Naive thymus-derived CD4-positive, alpha-beta T cell (primary cell): ENCODE measurements around the gene FGFRL1. TPM values are rescaled to one million over a fixed set of nuclear protein-coding genes. Genes with fewer than 3 reads are reported as not detected.

Experiments used
- ATAC-seq: fragments of 150-1000 bp; cut with Tn5 transposase; 2 replicates; pipeline ENCODE4 v1.10.0; 2021; ENCODE audit warnings: mild to moderate bottlenecking, moderate library complexity
- CTCF ChIA-PET: fragments of 350-600 bp; sonication (Branson Sonifier 250); formaldehyde crosslinking; loops from one replicate; lab custom pipeline; 2021; ENCODE audit warnings: antibody characterized with exemption; lab: Charles Lee
- POLR2A ChIA-PET: fragments of 350-600 bp; sonication (Branson Sonifier 250); formaldehyde crosslinking; loops from one replicate; lab custom pipeline; 2021; ENCODE audit warnings: antibody characterized with exemption, inconsistent platforms; lab: Charles Lee
- DNase-seq, 9 donors: peaks; one replicate each; pipeline versions ENCODE4 v3.0.0 to v3.0.0-alpha.2; 2020 to 2022; ENCODE audit warnings: mixed read lengths in 1 of 9
- H3K27ac ChIP-seq: one replicate; pipeline ENCODE4 v1.7.0; 2013; ENCODE audit warnings: mild to moderate bottlenecking, low read depth, low read length, moderate library complexity
- H3K27me3 ChIP-seq, 2 donors: one replicate each; pipeline ENCODE4 v1.7.0; 2013; ENCODE audit warnings: low read length in 2 of 2, mild to moderate bottlenecking in 2 of 2, moderate library complexity in 2 of 2; ENCODE audit not compliant: control insufficient read depth in 2 of 2, insufficient read depth in 2 of 2
- H3K36me3 ChIP-seq, 3 experiments: 1 replicate in 2 of 3; 2 replicates in 1 of 3; pipeline ENCODE4 v1.7.0; 2013; ENCODE audit warnings: low read length in 3 of 3, mild to moderate bottlenecking in 3 of 3, moderate library complexity in 1 of 3; ENCODE audit not compliant: insufficient read depth in 3 of 3, control insufficient read depth in 2 of 3
- H3K4me1 ChIP-seq, 2 donors: one replicate each; pipeline ENCODE4 v1.7.0; 2013; ENCODE audit warnings: low read length in 2 of 2, mild to moderate bottlenecking in 2 of 2, moderate library complexity in 1 of 2; ENCODE audit not compliant: control insufficient read depth in 2 of 2, insufficient read depth in 2 of 2
- H3K4me3 ChIP-seq: 2 replicates; pipeline ENCODE4 v1.7.0; 2013; ENCODE audit warnings: mild to moderate bottlenecking, low read length
- H3K9me3 ChIP-seq, 3 experiments: 1 replicate in 2 of 3; 2 replicates in 1 of 3; pipeline ENCODE4 v1.7.0; 2013; ENCODE audit warnings: low read length in 3 of 3; ENCODE audit not compliant: control insufficient read depth in 2 of 3
- H3K27ac Mint-ChIP-seq, 9 donors: one replicate each; pipeline ENCODE4 v1.8.0; 2020 to 2022; ENCODE audit warnings: mixed read lengths in 9 of 9, mild to moderate bottlenecking in 8 of 9, moderate library complexity in 5 of 9, inconsistent platforms in 2 of 9
- H3K27me3 Mint-ChIP-seq, 5 donors: one replicate each; pipeline ENCODE4 v1.8.0; 2021 to 2022; ENCODE audit warnings: mixed read lengths in 5 of 5, mild to moderate bottlenecking in 1 of 5
- H3K36me3 Mint-ChIP-seq, 5 donors: one replicate each; pipeline ENCODE4 v1.8.0; 2020 to 2022; ENCODE audit warnings: mixed read lengths in 5 of 5, mild to moderate bottlenecking in 3 of 5, inconsistent platforms in 1 of 5
- H3K4me1 Mint-ChIP-seq, 7 donors: one replicate each; pipeline ENCODE4 v1.8.0; 2020 to 2022; ENCODE audit warnings: mixed read lengths in 7 of 7, mild to moderate bottlenecking in 3 of 7, inconsistent platforms in 1 of 7
- H3K4me3 Mint-ChIP-seq, 10 donors: one replicate each; pipeline ENCODE4 v1.8.0; 2020 to 2022; ENCODE audit warnings: mild to moderate bottlenecking in 10 of 10, mixed read lengths in 10 of 10, moderate library complexity in 6 of 10, inconsistent platforms in 2 of 10
- H3K9me3 Mint-ChIP-seq, 11 donors: one replicate each; pipeline ENCODE4 v1.8.0; 2020 to 2022; ENCODE audit warnings: mixed read lengths in 11 of 11, mild to moderate bottlenecking in 4 of 11, inconsistent platforms in 1 of 11, moderate library complexity in 1 of 11
- intact Hi-C, 2 donors: fragments of 100-400 bp; cut with micrococcal nuclease; formaldehyde crosslinking; loops; one replicate each; pipeline ENCODE4 v1.15.1; 2023
- polyA plus RNA-seq, 2 donors: library from polyadenylated mRNA; unstranded; fragments of 300-500 nt; fragmentation: Illumina TruSeq; gene quantifications; one replicate each; pipeline ENCODE4 v1.2.3, GENCODE V29; 2021
- total RNA-seq, 6 experiments: library from RNA in 5 of 6; stranded (reverse) in 5 of 6; gene quantifications; 1 replicate in 5 of 6; 2 replicates in 1 of 6; pipeline ENCODE4 v1.2.3 and lab custom pipeline; 2021 to 2026

Gene FGFRL1
- total and polyA plus RNA-seq, 7 experiments from 2014 or later, result 0.45 to 28.1 (median 17.7) TPM

- H3K36me3 Mint-ChIP-seq, result peaks cover 0 to 4% (median 0%) of the 10 kb centered on the region in 5 donors
These were observed 45.7 kb upstream of the FGFRL1 start for GRCh38 chr4:965766-966134.

GRCh38 chr4:966266-967112 lies 44.9 kb upstream of the FGFRL1 start:
- Histone ChIP-seq H3K4me1 (peaks cover under 1 to 18% of the 10 kb centered on the region in 2 donors), H3K27ac (no peak overlapping the region), H3K27me3 (no peaks in the 10 kb centered on the region), H3K4me3 (no peak overlapping the region), H3K9me3 (no peaks in the 10 kb centered on the region), H3K36me3 (peaks cover 0 to 49% (median 0%) of the 10 kb centered on the region in 3 experiments)
- Mint-ChIP-seq H3K9me3 (no peaks in the 10 kb centered on the region), H3K4me3 (no peak overlapping the region), H3K27me3 (no peaks in the 10 kb centered on the region), H3K27ac (no peak overlapping the region), H3K36me3 (peaks cover 0 to 4% (median 0%) of the 10 kb centered on the region in 5 donors), H3K4me1 (peaks cover 0 to 17% (median 8%) of the 10 kb centered on the region in 7 donors)
- CTCF ChIA-PET, result no interaction called here
- intact Hi-C loops, result no loop called here
- DNase-seq, result no peak
- ATAC-seq, result no peak
- POLR2A ChIA-PET, result no interaction called here

More at GRCh38 chr4:965766-966134, 45.7 kb upstream of the FGFRL1 start:
- H3K27ac ChIP-seq, result no peak overlapping the region
- ChIA-PET CTCF (no interaction called here), POLR2A (no interaction called here)
- peaks cover 0 to 10% of the 10 kb centered on the region in 2 donors for H3K4me1 ChIP-seq
- Mint-ChIP-seq H3K27me3 (no peaks in the 10 kb centered on the region), H3K9me3 (no peaks in the 10 kb centered on the region), H3K4me3 (no peak overlapping the region), H3K27ac (no peak overlapping the region), H3K4me1 (peaks cover 0 to 10% (median 5%) of the 10 kb centered on the region in 7 donors)
- intact Hi-C loops, result no loop called here
- ATAC-seq, result no peak
- no peaks in the 10 kb centered on the region for H3K27me3 ChIP-seq
- H3K4me3 ChIP-seq, result no peak overlapping the region
- peaks cover 0 to 52% (median 0%) of the 10 kb centered on the region in 3 experiments for H3K36me3 ChIP-seq
- no peak for DNase-seq
- H3K9me3 ChIP-seq, result no peaks in the 10 kb centered on the region

- ATAC-seq (no peak), DNase-seq (no peak)
- H3K4me3 ChIP-seq, result no peak overlapping the region
- Mint-ChIP-seq H3K27me3 (no peaks in the 10 kb centered on the region), H3K9me3 (no peaks in the 10 kb centered on the region), H3K27ac (no peak overlapping the region), H3K4me1 (peaks cover 0 to 17% (median 8%) of the 10 kb centered on the region in 7 donors), H3K4me3 (peak overlapping the region in 1 of 10 donors; percentile 26), H3K36me3 (peaks cover 0 to 4% (median 0%) of the 10 kb centered on the region in 5 donors)
- ChIA-PET CTCF (no interaction called here), POLR2A (no interaction called here)
- peaks cover 0 to 39% (median 0%) of the 10 kb centered on the region in 3 experiments for H3K36me3 ChIP-seq
- no peak overlapping the region for H3K27ac ChIP-seq
- intact Hi-C loops, result no loop called here
- peaks cover 9 to 26% of the 10 kb centered on the region in 2 donors for H3K4me1 ChIP-seq
- no peaks in the 10 kb centered on the region for H3K9me3 ChIP-seq
- no peaks in the 10 kb centered on the region for H3K27me3 ChIP-seq
These were observed 44.0 kb upstream of the FGFRL1 start for GRCh38 chr4:967113-968104.

- Histone ChIP-seq H3K4me3 (no peak overlapping the region), H3K36me3 (peaks cover 0 to 31% (median 0%) of the 10 kb centered on the region in 3 experiments), H3K4me1 (peaks cover 13 to 26% of the 10 kb centered on the region in 2 donors), H3K9me3 (no peaks in the 10 kb centered on the region), H3K27me3 (no peaks in the 10 kb centered on the region), H3K27ac (no peak overlapping the region)
- intact Hi-C loops, result no loop called here
- CTCF ChIA-PET, result no interaction called here
- no peak overlapping the region for H3K27ac Mint-ChIP-seq
- ATAC-seq (no peak), DNase-seq (no peak)
- no peaks in the 10 kb centered on the region for H3K27me3 Mint-ChIP-seq
- peaks cover 0 to 4% (median 0%) of the 10 kb centered on the region in 5 donors for H3K36me3 Mint-ChIP-seq
- POLR2A ChIA-PET, result interaction anchor here (0.7 kb wide), 1 partner anchor 213 kb away, joined by 3 read pairs; no protein-coding TSS in a partner anchor
- H3K9me3 Mint-ChIP-seq, result no peaks in the 10 kb centered on the region
- peak overlapping the region in 1 of 10 donors; percentile 26 for H3K4me3 Mint-ChIP-seq
- H3K4me1 Mint-ChIP-seq, result peaks cover 0 to 17% (median 8%) of the 10 kb centered on the region in 7 donors
These were observed 43.2 kb upstream of the FGFRL1 start for GRCh38 chr4:968221-968620.

- POLR2A ChIA-PET, result interaction anchor here (0.6 to 0.7 kb wide), 2 partner anchors 36 to 213 kb away, joined by 3 read pairs; partner anchors contain the start of genes GAK and TMEM175
- Mint-ChIP-seq H3K36me3 (peaks cover 0 to 4% (median 0%) of the 10 kb centered on the region in 5 donors), H3K27me3 (no peaks in the 10 kb centered on the region), H3K4me3 (peak overlapping the region in 1 of 10 donors; percentile 26), H3K9me3 (no peaks in the 10 kb centered on the region), H3K27ac (no peak overlapping the region), H3K4me1 (peaks cover 0 to 17% (median 8%) of the 10 kb centered on the region in 7 donors)
- Histone ChIP-seq H3K4me1 (peaks cover 13 to 26% of the 10 kb centered on the region in 2 donors), H3K27me3 (no peaks in the 10 kb centered on the region), H3K27ac (no peak overlapping the region), H3K9me3 (no peaks in the 10 kb centered on the region), H3K36me3 (peaks cover 0 to 25% (median 0%) of the 10 kb centered on the region in 3 experiments), H3K4me3 (no peak overlapping the region)
- intact Hi-C loops, result no loop called here
- ATAC-seq (no peak), DNase-seq (no peak)
- CTCF ChIA-PET, result interaction anchor here (0.6 kb wide), 1 partner anchor 13 kb away, joined by 3 read pairs; no protein-coding TSS in a partner anchor
These were observed 42.6 kb upstream of the FGFRL1 start for GRCh38 chr4:968621-969394.
